Kidney capillary endothelial cell (primary cell): Measurements from ENCODE around the gene CLEC16A.

Experiments used
- DNase-seq: peaks from one replicate; pipeline ENCODE4 v3.0.0-alpha.2; 2018; ENCODE audit warnings: low spot score

Gene CLEC16A

DNA sequence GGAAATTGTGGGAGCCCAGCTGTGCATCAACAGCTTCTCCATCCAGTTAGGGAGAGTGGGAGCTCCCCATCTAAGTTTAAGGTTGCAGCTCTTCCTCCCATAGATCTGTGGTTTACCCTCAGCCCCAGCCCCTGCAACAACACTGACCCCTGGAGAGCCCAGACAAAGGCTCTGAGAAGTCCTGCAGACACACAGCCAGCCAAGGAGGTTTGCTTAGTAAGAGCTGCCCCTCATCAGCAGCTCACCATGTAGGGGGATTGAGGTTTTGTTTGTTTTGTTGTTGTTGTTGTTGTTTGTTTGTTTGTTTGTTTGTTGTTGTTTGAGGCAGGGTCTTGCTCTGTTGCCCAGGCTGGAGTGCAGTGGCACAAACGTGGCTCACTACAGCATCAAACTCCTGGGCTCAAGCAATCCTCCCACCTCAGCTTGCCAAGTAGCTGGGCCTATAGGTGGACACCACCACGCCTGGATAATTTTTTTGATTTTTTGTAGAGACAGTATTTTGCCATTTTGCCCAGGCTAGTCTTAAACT lies 138.6 kb downstream of the CLEC16A start:
- no peak for DNase-seq

DNA sequence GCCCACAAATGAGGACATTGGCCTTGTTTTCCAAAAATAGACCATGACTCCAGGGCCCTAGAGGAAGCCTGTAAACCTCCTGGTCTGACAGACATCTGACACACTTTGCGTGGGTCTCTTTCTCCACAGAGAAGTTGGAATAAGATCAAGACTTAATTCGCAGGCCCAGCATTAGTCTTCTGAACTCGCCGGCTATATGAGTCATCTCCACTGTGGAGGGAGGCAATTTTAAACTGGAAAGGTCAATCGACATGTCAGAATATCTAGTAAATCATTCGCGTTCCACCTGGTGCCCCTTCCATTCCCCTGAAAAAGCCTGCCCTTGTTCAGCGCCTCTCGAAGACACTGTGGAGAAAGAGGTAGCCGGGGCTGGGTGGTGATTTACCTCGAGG lies 140.1 kb downstream of the CLEC16A start:
- no peak for DNase-seq

DNA sequence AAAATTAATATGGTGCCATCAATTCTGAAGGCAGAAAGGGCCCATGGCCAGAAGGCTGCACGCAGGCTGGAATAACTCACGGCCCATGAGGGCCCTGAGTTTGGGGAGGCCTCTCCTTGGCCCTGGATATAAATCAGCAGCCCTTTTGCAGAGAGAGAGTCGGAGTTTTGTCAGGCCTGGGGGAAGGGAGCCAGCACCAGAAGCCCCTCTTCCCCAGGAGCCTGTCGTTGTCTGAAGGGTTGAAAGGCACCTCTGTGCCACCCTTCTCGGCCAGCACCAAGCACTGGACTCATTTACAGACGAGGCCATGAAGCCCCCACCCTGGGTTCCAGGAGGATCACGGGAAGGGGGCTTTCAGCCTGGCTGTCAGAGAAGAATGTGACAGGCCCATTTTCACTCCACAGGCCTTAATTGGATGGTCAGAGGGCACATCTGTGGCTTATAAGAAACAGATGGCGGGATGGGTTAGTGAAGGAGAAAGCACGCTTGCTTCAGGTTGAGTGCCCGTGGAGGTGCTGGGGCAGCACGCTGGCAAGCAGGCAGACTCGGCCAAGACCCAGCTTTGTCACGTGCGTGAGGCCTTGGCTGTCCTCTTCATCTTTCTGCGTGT lies 140.6 kb downstream of the CLEC16A start:
- DNase-seq, result no peak

DNA sequence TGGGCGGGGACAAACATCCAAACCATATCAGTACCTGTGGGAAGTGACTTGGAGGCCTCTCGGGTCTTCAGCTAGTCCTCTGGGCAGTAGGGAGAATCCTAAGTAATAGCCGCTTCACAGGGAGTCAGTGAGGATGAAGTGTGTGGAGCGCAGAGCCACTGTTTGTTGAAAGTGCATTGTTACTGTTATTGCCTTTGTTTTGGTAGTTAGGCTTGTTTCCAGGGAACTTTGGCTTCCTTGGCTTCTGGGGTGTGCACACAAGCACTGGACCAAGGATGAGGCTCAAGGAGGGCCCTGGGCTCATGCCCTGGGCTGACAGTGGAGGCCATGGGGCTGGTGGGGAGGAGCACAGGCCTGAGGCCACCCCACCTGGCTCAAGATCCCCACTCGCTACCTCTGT lies 141.6 kb downstream of the CLEC16A start:
- no peak for DNase-seq

DNA sequence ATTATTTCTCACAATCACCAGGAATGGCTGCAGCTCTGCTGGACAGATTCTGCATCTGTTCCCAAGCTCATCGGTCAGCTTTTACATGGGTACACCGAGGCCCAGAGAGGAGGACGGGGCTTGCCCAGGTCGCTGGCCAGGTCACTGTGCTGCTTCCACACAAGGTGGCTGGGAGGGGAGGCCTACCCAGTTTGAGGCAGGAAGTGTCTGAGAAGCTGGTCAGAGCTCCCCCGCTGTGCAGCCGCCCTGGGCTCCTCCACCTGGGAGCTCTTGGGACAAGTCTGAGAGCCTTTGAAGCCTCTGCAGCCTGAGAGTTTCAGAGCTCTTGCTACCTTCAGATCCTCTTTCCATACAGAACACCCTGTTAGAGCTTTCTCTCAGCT lies 143.3 kb downstream of the CLEC16A start:
- no peak for DNase-seq

DNA sequence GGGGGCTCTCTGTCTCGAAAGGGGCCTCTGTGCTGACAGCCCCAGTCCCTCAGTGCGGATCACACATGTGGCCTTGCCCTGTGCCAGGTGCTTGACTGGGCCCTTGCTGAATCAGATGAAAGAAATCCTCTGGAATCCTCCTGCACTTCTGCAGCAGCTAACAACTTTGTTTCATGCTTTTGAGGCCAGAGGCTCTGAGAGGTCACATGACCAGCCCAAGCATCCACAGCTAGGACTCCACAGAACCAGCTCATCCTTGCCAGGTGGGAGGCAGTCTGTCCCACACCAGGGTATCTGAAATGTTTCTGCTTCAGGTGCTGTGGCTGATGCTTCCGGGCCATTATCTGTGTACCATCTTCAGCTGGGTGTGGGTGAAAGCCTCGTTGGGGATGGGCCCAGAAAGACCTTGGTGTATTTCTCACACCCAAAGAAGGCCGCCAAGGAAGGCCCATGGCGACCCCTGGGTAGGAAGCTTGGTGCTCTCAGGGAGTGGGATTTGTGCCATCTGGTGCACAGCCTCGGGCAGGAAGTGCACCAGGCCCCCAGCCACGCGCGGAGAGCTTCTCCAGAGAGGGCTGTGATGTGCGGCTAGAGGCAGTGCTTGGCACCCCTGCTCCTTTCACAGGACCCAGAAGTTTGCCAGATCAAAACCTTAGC lies 143.8 kb downstream of the CLEC16A start:
- DNase-seq, result no peak

DNA sequence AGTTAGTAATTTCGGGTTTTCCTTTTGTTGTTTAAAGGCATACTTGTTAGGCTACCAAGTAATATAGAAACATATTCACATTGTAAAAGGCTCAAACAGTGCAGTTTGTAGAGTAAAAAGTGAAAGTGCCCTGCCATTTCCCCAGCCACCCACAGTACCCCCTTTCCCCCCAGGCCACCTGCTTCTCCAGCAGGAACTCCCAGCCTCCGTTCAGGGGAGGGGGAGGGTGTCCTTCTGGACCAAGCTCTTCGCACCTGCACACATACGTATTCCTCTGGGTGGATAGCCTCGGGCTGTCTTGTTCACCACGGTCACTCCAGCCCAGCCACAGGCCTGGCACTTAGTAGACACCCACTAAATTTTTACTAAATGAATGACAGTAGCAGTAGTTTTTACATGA lies 144.5 kb downstream of the CLEC16A start:
- DNase-seq, result no peak

DNA sequence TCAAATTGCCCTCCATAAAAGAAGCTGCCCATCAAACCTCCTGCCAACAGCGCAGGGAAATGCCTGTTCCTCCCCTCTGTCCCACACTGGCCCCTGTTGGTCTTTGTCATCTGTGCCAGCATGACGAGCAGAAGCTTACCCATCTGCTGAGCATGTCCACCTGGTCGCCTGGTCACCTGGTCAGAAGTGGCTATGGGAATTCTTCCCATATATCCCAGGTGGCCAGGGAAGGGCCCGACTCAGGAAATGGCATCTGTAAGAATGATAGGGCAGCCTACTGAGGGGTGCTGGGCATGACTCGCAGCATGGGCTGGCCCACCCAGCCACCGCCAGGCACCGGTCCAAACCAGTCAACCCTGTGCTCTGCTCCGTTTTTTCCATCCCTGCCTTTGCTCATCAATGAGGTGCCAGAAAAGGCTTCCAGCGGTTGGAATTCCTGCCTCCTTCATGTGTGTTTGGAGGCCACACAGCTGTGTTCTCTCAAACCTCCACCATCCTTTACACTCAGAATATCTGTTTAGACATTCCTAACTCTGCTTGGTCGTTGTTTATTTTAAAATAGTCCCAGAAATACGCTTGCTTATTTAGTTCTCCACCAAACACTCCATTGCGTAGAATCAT lies 145.2 kb downstream of the CLEC16A start:
- no peak for DNase-seq

DNA sequence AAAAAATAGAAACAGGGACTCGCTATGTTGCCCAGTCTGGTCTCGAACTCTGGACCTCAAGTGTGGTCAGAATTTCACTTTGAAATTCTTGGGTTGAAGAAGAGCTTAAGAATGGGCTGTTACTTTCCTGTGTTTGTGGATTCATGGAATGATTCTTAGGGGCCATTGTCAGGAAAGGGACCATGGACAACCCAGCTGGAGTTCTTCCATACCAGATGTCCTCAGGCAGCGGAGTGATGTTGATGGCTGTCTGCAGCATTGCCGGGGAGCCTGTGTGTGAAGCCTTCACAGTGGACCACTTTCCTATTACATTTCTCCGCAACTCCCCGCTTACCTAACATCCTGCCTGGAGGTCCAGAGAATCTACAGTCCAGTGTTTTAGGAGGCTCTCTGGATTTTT lies 145.9 kb downstream of the CLEC16A start:
- DNase-seq, result no peak

DNA sequence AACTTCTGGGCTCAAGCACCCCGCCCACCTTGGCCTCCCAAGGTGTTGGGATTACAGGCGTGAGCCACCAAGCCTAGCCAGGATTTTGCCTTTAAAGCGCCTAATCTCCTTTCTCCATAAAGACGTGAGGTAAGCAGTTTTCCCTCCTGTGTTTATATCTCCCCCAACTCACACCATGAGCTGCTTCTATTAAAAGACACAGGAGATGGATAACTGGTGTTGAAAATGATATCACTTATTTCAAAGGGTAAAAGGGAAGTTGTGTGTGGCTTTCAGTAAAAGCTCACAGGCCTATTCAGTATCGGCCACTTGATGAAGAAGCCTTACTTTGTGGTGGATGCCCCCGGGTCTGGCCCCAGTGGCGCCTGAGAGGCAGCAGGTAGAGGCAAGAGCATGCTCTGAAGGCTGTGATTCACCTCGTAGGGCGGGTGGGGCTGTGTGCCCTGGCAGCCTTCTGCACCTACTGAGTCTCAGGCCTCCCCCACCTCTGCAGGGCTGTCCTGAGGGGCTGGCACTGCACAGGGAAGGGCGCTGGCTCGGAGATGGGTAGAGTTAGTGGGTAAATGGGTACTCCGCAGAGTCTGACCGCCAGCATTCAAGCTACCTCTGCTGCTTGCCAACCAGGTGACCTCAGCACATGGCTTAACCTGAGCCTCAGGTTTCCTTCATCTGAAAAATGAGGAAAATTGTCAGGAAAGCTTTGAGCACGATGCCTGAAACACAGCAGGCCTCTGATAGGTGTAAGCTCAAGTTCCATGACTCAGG lies 146.8 kb downstream of the CLEC16A start:
- DNase-seq, result no peak

DNA sequence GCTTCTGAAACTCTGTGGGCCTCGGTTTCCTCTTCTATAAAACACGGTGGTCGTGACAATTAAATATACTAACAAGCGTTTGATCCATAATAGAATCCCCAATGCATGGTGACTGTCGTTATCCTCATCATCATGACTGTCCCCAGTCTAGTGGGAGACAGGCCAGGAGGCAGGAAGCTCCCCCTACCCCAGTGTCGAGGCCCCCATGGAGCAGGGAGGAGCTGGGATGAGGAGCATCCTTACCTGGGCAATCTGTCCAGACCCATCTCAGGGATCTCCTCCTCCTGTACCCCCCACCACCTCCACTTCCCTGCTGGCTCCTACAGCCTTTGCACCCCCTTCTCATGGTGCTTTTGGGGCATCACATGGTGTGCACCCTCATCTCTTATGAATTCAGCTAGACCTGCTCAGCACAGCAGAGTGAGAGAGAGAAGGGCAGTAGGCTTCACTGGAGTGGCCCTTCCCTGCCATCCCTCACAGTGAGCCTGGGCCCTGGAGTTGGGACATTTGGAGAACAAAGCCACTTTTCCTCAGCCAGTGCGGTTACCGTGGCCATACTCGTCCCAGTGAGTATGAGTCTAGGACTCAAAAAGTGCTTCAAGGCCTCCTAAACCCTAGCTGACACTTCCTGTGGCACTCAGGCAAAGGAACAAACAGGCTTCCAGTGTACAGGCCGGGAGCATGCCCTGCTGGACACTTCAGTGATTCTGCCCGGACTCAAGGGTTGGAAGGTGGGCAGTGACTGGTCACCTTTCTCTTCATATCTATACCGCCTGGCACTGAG lies 148.6 kb downstream of the CLEC16A start:
- DNase-seq, result no peak

DNA sequence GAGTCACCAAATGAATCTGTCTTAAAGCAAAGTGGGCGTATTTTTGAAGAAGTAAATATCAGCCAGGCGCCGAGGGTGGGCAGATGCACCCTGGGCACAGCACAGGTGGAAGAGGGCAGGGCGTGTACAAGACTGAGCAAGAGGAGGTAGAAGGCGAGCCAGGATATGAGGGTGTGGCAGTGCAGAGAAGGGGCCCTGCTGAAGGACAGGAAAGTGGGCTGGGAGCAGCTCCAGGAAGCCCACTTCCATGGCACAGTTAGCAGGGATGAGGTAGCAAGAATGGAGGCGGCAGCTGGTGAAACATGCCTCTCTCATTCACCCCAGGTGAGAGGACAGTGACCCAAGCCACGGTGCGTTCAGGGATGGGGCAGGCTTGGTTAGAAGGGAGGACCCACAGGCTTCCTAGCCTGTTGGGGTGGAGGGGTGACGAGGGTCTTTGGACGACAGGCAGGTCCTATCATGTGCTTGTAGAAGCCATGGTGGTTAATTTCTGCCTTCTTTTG lies 149.3 kb downstream of the CLEC16A start:
- DNase-seq, result no peak

DNA sequence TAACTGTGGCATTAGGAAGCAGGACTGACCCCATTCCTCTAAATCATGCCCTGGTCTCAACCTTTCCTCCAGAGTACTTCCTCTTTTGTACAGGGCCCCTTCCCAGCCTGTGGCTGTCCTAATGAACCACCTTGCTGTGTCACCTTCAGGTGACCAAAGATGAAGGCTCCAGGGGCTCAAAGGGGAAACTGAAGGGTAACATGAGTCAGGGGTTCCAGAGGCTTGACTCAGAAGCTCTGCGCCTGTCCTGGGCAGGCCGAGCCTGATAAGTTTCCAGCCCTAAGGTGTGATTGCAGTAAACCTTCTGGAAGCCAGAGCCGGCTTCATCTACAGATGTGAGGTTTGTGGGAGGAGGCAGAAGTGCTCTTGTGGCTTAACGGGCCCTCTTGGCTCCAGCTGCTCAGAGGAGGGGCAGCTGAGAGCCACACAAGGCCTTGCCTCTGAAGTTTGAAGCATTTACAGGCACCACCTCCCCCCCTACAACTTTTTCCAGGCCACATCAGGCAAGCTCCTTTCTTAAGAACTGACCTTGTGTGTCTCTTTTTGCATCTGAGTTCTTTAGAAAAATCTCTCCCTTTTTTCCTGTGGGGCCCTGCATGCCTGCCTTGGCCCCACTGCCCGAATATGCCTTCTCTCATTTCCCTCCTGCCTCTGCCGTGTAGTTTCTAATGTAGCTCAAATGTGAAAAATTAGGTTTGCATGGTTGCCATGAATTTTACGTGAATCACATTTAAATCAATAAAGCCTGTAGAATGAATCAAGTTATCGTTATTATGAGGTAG lies 149.9 kb downstream of the CLEC16A start:
- no peak for DNase-seq

DNA sequence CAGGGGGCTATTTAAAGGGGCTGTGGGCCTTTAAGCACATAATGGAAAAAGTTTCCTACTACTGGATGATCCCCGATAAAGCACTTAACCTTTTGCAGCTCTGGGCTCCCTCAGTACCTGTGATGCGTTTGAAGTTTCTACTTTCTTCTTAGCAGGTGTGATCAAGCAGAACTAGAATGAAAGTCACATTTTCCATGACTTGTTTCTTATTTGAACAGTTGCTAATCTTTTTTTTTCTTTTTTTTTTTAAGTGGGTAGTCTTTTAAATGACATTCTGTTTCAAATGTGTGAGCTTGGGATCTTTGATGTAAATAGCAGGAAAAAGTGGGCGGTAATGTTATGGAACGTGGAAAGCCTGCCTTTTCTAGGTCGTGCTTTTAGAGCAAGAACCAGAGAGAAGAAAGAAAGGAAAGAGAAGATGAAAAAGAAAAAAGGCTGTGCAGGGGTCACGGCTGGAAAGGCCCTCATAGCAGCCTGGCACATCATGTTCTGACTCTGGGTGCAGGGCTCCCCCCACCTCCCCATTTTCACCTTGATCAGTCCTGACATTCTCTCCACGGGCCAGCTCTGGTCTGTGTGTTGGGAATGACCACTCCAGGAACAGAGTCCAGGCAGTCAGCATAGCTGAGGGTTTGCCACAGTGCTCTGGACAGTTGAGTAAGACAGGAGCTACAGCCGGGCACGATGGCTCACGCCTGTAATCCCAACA lies 150.6 kb downstream of the CLEC16A start:
- no peak for DNase-seq

DNA sequence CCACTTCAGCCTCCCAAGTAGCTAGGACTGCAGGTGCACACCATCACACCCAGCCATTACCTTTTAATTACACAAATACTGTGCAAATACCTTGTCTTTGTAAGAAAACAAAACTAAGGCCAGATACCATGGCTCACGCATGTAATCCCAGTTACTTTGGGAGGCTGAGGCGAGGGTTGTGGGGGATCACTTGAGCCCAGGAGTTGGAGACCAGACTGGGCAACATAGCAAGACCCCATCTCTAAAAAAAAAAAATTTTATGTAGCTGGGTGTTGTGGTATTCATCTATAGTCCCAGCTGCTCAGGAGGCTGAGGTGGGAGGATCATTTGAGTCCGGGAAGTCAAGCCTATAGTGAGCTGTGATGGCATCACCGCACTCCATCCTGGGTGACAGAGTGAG lies 151.6 kb downstream of the CLEC16A start:
- DNase-seq, result no peak

DNA sequence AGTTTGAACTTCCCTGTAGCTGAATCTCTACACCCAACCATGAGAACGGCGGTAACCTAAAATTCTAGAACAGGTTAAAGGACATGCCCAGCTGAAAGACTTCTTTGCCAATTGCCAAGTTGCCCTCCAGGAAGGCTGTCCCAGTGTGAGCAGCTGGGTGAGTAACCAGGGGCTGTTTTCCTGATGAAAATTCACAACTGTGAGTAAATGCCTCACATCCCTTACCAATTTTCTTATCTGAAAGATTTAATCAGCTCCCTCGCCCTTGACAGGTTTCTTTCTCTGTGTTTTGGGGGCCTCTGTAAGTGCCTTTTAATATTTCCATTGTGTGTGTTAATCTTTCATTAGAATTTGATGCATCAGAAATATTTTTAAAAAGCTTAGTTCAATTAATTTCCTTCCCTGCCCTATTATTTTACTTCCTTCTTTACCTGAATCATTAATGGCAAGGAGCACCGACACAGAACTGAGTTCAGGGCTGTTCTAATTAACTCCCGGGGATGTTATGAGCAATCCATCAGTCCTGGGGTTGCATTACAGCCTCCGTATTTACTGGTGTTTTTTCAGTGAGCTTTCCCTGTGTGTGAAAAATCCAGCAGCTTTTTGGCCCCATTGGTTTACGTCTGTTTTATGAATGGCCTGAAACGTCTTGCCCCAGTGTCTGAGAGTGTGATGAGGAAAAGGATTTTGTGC lies 152.9 kb downstream of the CLEC16A start:
- DNase-seq, result no peak

DNA sequence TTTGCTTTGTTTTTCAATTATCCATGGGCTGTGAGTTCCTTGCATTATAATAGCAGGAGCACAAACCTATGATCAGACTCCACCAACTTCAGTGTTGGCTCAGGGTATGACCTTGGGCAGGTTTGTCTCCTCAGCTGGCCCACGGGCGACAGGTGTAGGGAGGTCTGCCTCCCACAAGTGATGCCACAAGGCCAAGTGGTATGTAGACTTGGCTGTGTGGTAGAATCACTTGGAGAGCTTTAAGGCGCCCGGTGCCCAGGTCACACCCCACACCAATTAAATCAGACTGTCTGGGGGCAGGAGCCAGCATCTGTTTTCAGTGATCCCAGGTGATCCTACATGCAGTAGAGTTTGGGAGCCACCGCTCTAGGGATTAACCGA lies 153.4 kb downstream of the CLEC16A start:
- DNase-seq, result no peak

DNA sequence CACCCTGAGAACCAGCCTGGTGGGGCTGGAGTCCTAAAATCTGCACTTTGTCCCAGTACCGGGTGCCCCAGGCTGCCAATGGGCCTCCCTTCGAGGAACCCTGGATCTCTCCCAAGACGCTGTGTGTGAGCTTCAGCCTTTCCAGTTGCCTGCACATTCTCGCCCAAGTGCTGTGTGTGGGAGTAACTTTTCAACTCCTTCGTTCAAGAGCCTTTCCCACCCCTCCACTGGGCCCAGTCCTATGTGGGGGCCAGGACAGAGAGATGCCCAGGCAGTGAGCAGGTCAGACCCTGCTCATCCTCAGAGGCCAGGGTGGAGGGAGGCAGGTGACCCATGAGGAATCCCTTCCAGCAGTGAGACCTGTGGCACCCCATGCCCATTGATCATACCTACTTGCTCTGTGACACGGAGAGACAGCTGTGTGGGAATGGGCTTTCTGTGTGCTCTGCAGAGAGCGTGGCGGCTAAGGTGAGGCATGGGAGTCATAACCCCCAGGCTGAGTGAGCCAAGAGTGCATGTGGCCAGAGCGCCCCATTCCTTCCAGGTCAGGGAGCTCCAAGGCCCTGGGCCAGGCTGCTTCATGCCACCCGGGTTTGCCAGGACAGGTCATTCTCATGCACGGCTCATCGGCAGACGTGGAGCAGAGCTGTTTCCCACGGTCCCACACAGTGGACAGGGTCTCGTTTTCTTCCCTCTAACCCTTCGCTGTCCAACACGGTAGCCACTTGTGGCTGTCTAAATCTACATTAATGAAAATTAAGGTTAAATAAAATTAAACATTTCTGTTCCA lies 154.4 kb downstream of the CLEC16A start:
- DNase-seq, result no peak

DNA sequence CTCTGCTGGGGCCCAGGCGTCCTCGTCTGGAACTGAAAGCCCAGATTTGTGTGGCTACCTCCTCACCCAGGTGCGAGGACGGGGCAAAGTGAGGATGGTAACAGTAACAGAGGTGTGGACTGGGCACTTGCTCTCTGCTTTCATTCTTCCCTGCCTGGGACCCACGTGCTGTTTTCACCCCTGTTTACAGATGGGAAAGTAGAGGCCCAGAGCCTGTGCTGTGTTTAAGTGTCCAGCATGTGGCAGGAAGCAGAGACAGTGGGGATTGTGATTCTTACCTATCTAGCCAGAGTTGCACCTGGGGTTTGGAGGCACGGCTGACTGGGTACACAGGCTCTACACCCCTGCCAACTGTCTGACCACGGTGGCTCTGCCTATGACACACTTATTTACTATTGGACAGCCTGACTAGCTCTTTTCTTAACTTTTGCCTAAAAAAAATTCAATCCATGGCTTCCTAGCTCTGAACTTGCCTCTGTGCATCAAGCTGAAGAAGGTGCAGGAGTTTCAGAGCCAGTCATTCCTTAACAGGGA lies 155.4 kb downstream of the CLEC16A start:
- no peak for DNase-seq
